Effector memory CD8-positive, alpha-beta T cell (primary cell): ENCODE results near the gene PCSK5.

Experiments used
- ATAC-seq: fragments of 150-1000 bp; cut with Tn5 transposase; replicated peaks from 2 replicates; pipeline ENCODE4 v1.10.0; 2021; ENCODE audit warnings: mild to moderate bottlenecking, moderate library complexity
- DNase-seq, 3 experiments: peaks; one replicate each; pipeline ENCODE4 v3.0.0; 2021
- H3K27ac Mint-ChIP-seq, 2 donors: one replicate each; pipeline ENCODE4 v1.8.0; 2022; ENCODE audit warnings: mild to moderate bottlenecking in 2 of 2, mixed read lengths in 2 of 2, moderate library complexity in 2 of 2
- H3K27me3 Mint-ChIP-seq, 2 donors: one replicate each; pipeline ENCODE4 v1.8.0; 2022; ENCODE audit warnings: mixed read lengths in 2 of 2
- H3K36me3 Mint-ChIP-seq: one replicate; pipeline ENCODE4 v1.8.0; 2022; ENCODE audit warnings: mild to moderate bottlenecking, moderate library complexity, mixed read lengths; ENCODE audit not compliant: insufficient read depth
- H3K4me1 Mint-ChIP-seq, 2 donors: one replicate each; pipeline ENCODE4 v1.8.0; 2022; ENCODE audit warnings: low read depth in 2 of 2, mixed read lengths in 2 of 2
- H3K4me3 Mint-ChIP-seq, 2 donors: one replicate each; pipeline ENCODE4 v1.8.0; 2022; ENCODE audit warnings: mild to moderate bottlenecking in 2 of 2, mixed read lengths in 2 of 2, moderate library complexity in 2 of 2
- H3K9me3 Mint-ChIP-seq, 2 donors: one replicate each; pipeline ENCODE4 v1.8.0; 2022; ENCODE audit warnings: mixed read lengths in 2 of 2

The PCSK5 gene

GRCh38 chr9:76150013-76150412 lies 259.5 kb downstream of the PCSK5 start:
- Mint-ChIP-seq H3K36me3 (no peaks in the 10 kb centered on the region), H3K27ac (no peak overlapping the region), H3K4me1 (no peaks in the 10 kb centered on the region), H3K4me3 (no peak overlapping the region), H3K27me3 (no peaks in the 10 kb centered on the region), H3K9me3 (peaks cover 0 to 2% of the 10 kb centered on the region in 2 donors)
- ATAC-seq (no peak), DNase-seq (no peak)

- DNase-seq (no peak), ATAC-seq (no peak)
- no peak overlapping the region for H3K4me3 Mint-ChIP-seq
- H3K9me3 Mint-ChIP-seq: peaks cover 0 to 2% of the 10 kb centered on the region in 2 donors
- H3K27me3 Mint-ChIP-seq: no peaks in the 10 kb centered on the region
- no peaks in the 10 kb centered on the region for H3K4me1 Mint-ChIP-seq
- H3K27ac Mint-ChIP-seq: no peak overlapping the region
- H3K36me3 Mint-ChIP-seq: no peaks in the 10 kb centered on the region
Observed at GRCh38 chr9:76151267-76151666, 260.8 kb downstream of the PCSK5 start.

- Mint-ChIP-seq H3K27me3 (no peaks in the 10 kb centered on the region), H3K4me3 (no peak overlapping the region), H3K4me1 (no peaks in the 10 kb centered on the region), H3K36me3 (no peaks in the 10 kb centered on the region), H3K9me3 (no peaks in the 10 kb centered on the region), H3K27ac (no peak overlapping the region)
- DNase-seq (no peak), ATAC-seq (no peak)
Observed at GRCh38 chr9:76153339-76153738, 262.9 kb downstream of the PCSK5 start.

- H3K9me3 Mint-ChIP-seq: no peaks in the 10 kb centered on the region
- DNase-seq: no peak
Observed at GRCh38 chr9:76153902-76154629, 263.6 kb downstream of the PCSK5 start.

GRCh38 chr9:76155361-76155760 lies 264.9 kb downstream of the PCSK5 start:
- H3K27me3 Mint-ChIP-seq: no peaks in the 10 kb centered on the region
- H3K4me3 Mint-ChIP-seq: no peak overlapping the region
- H3K4me1 Mint-ChIP-seq: no peaks in the 10 kb centered on the region
- ATAC-seq (no peak), DNase-seq (no peak)
- peaks cover 8% of the 10 kb centered on the region for H3K36me3 Mint-ChIP-seq
- no peak overlapping the region for H3K27ac Mint-ChIP-seq
- H3K9me3 Mint-ChIP-seq: no peaks in the 10 kb centered on the region

More at GRCh38 chr9:76153902-76154629, 263.6 kb downstream of the PCSK5 start:
- no peak overlapping the region for H3K4me3 Mint-ChIP-seq
- no peak for ATAC-seq
- H3K27me3 Mint-ChIP-seq: no peaks in the 10 kb centered on the region
- H3K36me3 Mint-ChIP-seq: peaks cover 3% of the 10 kb centered on the region
- no peaks in the 10 kb centered on the region for H3K4me1 Mint-ChIP-seq
- no peak overlapping the region for H3K27ac Mint-ChIP-seq

GRCh38 chr9:76158713-76159112 lies 268.2 kb downstream of the PCSK5 start:
- H3K27ac Mint-ChIP-seq: no peak overlapping the region
- H3K4me3 Mint-ChIP-seq: no peak overlapping the region
- no peak for ATAC-seq
- no peaks in the 10 kb centered on the region for H3K9me3 Mint-ChIP-seq
- no peaks in the 10 kb centered on the region for H3K4me1 Mint-ChIP-seq
- H3K36me3 Mint-ChIP-seq: peaks cover 8% of the 10 kb centered on the region
- DNase-seq: no peak
- no peaks in the 10 kb centered on the region for H3K27me3 Mint-ChIP-seq

GRCh38 chr9:76159293-76159926 lies 268.9 kb downstream of the PCSK5 start:
- H3K36me3 Mint-ChIP-seq: peaks cover 8% of the 10 kb centered on the region
- H3K27me3 Mint-ChIP-seq: no peaks in the 10 kb centered on the region
- ATAC-seq (no peak), DNase-seq (no peak)
- no peaks in the 10 kb centered on the region for H3K4me1 Mint-ChIP-seq
- no peaks in the 10 kb centered on the region for H3K9me3 Mint-ChIP-seq
- no peak overlapping the region for H3K4me3 Mint-ChIP-seq
- no peak overlapping the region for H3K27ac Mint-ChIP-seq

GRCh38 chr9:76161106-76161505 lies 270.6 kb downstream of the PCSK5 start:
- no peaks in the 10 kb centered on the region for H3K9me3 Mint-ChIP-seq
- H3K27me3 Mint-ChIP-seq: no peaks in the 10 kb centered on the region
- H3K36me3 Mint-ChIP-seq: peaks cover 8% of the 10 kb centered on the region
- no peaks in the 10 kb centered on the region for H3K4me1 Mint-ChIP-seq
- no peak overlapping the region for H3K4me3 Mint-ChIP-seq
- no peak overlapping the region for H3K27ac Mint-ChIP-seq
- DNase-seq: no peak
- ATAC-seq: no peak

- H3K36me3 Mint-ChIP-seq: peaks cover 8% of the 10 kb centered on the region
- no peaks in the 10 kb centered on the region for H3K9me3 Mint-ChIP-seq
- ATAC-seq (no peak), DNase-seq (no peak)
- H3K27me3 Mint-ChIP-seq: no peaks in the 10 kb centered on the region
- no peaks in the 10 kb centered on the region for H3K4me1 Mint-ChIP-seq
- H3K27ac Mint-ChIP-seq: no peak overlapping the region
- no peak overlapping the region for H3K4me3 Mint-ChIP-seq
Observed at GRCh38 chr9:76161541-76161940, 271.1 kb downstream of the PCSK5 start.

GRCh38 chr9:76162086-76162730 lies 271.7 kb downstream of the PCSK5 start:
- H3K4me1 Mint-ChIP-seq: no peaks in the 10 kb centered on the region
- no peak overlapping the region for H3K27ac Mint-ChIP-seq
- H3K27me3 Mint-ChIP-seq: no peaks in the 10 kb centered on the region
- ATAC-seq: no peak
- no peaks in the 10 kb centered on the region for H3K9me3 Mint-ChIP-seq
- H3K4me3 Mint-ChIP-seq: no peak overlapping the region
- peaks cover 8% of the 10 kb centered on the region for H3K36me3 Mint-ChIP-seq
- no peak for DNase-seq

GRCh38 chr9:76162751-76163500 lies 272.5 kb downstream of the PCSK5 start:
- ATAC-seq: no peak
- H3K9me3 Mint-ChIP-seq: no peaks in the 10 kb centered on the region

GRCh38 chr9:76166526-76166925 lies 276.1 kb downstream of the PCSK5 start:
- DNase-seq (no peak), ATAC-seq (no peak)
- Mint-ChIP-seq H3K4me1 (no peaks in the 10 kb centered on the region), H3K27ac (no peak overlapping the region), H3K4me3 (no peak overlapping the region), H3K27me3 (no peaks in the 10 kb centered on the region), H3K9me3 (no peaks in the 10 kb centered on the region), H3K36me3 (peaks cover 6% of the 10 kb centered on the region)

More at GRCh38 chr9:76162751-76163500, 272.5 kb downstream of the PCSK5 start:
- H3K27ac Mint-ChIP-seq: no peak overlapping the region
- no peak for DNase-seq
- H3K4me1 Mint-ChIP-seq: no peaks in the 10 kb centered on the region
- H3K36me3 Mint-ChIP-seq: peaks cover 8% of the 10 kb centered on the region
- H3K4me3 Mint-ChIP-seq: no peak overlapping the region
- H3K27me3 Mint-ChIP-seq: no peaks in the 10 kb centered on the region

GRCh38 chr9:76176171-76176570 lies 285.7 kb downstream of the PCSK5 start:
- ATAC-seq (no peak), DNase-seq (no peak)
- no peak overlapping the region for H3K27ac Mint-ChIP-seq
- H3K9me3 Mint-ChIP-seq: peaks cover 0 to 3% of the 10 kb centered on the region in 2 donors
- no peaks in the 10 kb centered on the region for H3K27me3 Mint-ChIP-seq
- peaks cover 0 to 1% of the 10 kb centered on the region in 2 donors for H3K4me1 Mint-ChIP-seq
- H3K4me3 Mint-ChIP-seq: no peak overlapping the region
- no peaks in the 10 kb centered on the region for H3K36me3 Mint-ChIP-seq
